Loucy (cell line): ENCODE data around the gene CNKSR1.

ENCODE experiments used
- CTCF ChIP-seq: fragments of 200-600 bp; sonication (generic); conservative IDR thresholded peaks from 2 replicates; pipeline ENCODE4 v1.5.1; 2014; ENCODE audit warnings: mild to moderate bottlenecking, antibody characterized with exemption, low read length
- EZH2phosphoT487 ChIP-seq: fragments of 200-600 bp; IDR thresholded peaks from 2 replicates; pipeline ENCODE4 v1.6.1; 2018; ENCODE audit warnings: antibody characterized with exemption, mild to moderate bottlenecking, moderate library complexity, borderline replicate concordance

GRCh38 chr1:26161415-26162219, 15.7 kb upstream of the CNKSR1 start:
- TF ChIP-seq CTCF (peak; percentile 22; the same call in 1 of the 2 replicates), EZH2phosphoT487 (no peak)
